Lung (tissue), 12 donors: Measurements from ENCODE around the gene REEP5. TPM values are rescaled to one million over a fixed set of nuclear protein-coding genes. Genes with fewer than 3 reads are reported as not detected.

ENCODE experiments used
- ATAC-seq: fragments of 200-7000 bp; cut with Tn5 transposase; one replicate; pipeline ENCODE4 v1.9.1; 2020; ENCODE audit warnings: moderate number of reproducible peaks; ENCODE audit not compliant: insufficient read depth, low FRiP score
- DNase-seq, 3 donors: peaks; one replicate each; pipeline ENCODE4 v3.0.0-alpha.2; 2013 to 2017
- H3K27ac ChIP-seq, 2 donors: one replicate each; pipeline ENCODE4 v1.5.1; 2013; ENCODE audit warnings: mild to moderate bottlenecking in 2 of 2, moderate library complexity in 2 of 2, control low read depth in 1 of 2, inconsistent platforms in 1 of 2, low read depth in 1 of 2, low read length in 1 of 2
- H3K27me3 ChIP-seq, 3 donors: one replicate each; pipeline ENCODE4 v1.5.1; 2013; ENCODE audit warnings: low read length in 2 of 3; ENCODE audit not compliant: control insufficient read depth in 3 of 3, insufficient read depth in 3 of 3
- H3K36me3 ChIP-seq, 4 donors: one replicate each; pipeline ENCODE4 v1.5.1; 2013; ENCODE audit warnings: low read length in 4 of 4, mild to moderate bottlenecking in 1 of 4, moderate library complexity in 1 of 4; ENCODE audit not compliant: control insufficient read depth in 4 of 4, insufficient read depth in 4 of 4
- H3K4me1 ChIP-seq, 5 donors: one replicate each; pipeline ENCODE4 v1.5.1; 2013; ENCODE audit warnings: low read length in 5 of 5, mild to moderate bottlenecking in 2 of 5, moderate library complexity in 1 of 5; ENCODE audit not compliant: control insufficient read depth in 5 of 5, insufficient read depth in 5 of 5
- H3K4me3 ChIP-seq: one replicate; pipeline ENCODE4 v1.5.1; 2013; ENCODE audit warnings: mild to moderate bottlenecking, control low read depth, moderate library complexity
- H3K9ac ChIP-seq, 2 donors: one replicate each; pipeline ENCODE4 v1.5.1; 2013; ENCODE audit warnings: low read length in 2 of 2, control low read depth in 1 of 2; ENCODE audit not compliant: insufficient read depth in 1 of 2
- H3K9me3 ChIP-seq, 4 donors: one replicate each; pipeline ENCODE4 v1.5.1; 2013; ENCODE audit warnings: low read length in 3 of 4, mild to moderate bottlenecking in 1 of 4, moderate library complexity in 1 of 4; ENCODE audit not compliant: control insufficient read depth in 4 of 4, insufficient read depth in 3 of 4
- CTCF ChIP-seq: IDR thresholded peaks from 2 replicates; pipeline ENCODE4 v1.5.1; 2012; ENCODE audit warnings: mild to moderate bottlenecking; ENCODE audit errors: control extremely low read depth, extremely low read depth
- WGBS, 2 donors: extraction: QIAGEN DNeasy Blood & Tissue Kit; methylation state at CpG; one replicate each; pipeline ENCODE4 v1.1.7; 2013; 5-methylcytosine and 5-hydroxymethylcytosine counted together
- polyA plus RNA-seq, 2 donors: library from polyadenylated mRNA; stranded (reverse); fragments of 200-250 nt; gene quantifications; one replicate each; pipeline ENCODE4 v1.2.1, GENCODE V29; 2013
- total RNA-seq, 2 donors: library from RNA; depleted of rRNA in 1 of 2; stranded (reverse); fragments of >200 nt in 1 of 2; gene quantifications; one replicate each; pipeline ENCODE4 v1.2.1, GENCODE V29; 2014 to 2021
- donor health status: control.
- donor health status: control.
- donor health status: Bipolar disorder and iron deficiency.
- donor health status: healthy.
- donor health status: DM: yes; HTN: yes; CAD: no.

Gene REEP5
- total and polyA plus RNA-seq, 4 donors = 58.9 to 112 (median 69.0) TPM

- Histone ChIP-seq H3K36me3 (peaks cover 10 to 15% (median 12%) of the 10 kb centered on the region in 4 donors), H3K9me3 (no peaks in the 10 kb centered on the region), H3K9ac (no peak overlapping the region), H3K4me3 (no peak overlapping the region), H3K4me1 (peaks cover 0 to 17% (median 9%) of the 10 kb centered on the region in 5 donors), H3K27me3 (no peaks in the 10 kb centered on the region), H3K27ac (no peak overlapping the region)
- TF ChIP-seq CTCF = no peak
- ATAC-seq = no peak
- no peak for DNase-seq
- WGBS, 2 donors = 71 to 88% methylated on average over 4 of the region's 4 CpGs
Measured at GRCh38 chr5:112863549-112863948, 58.5 kb downstream of the REEP5 start.

- Histone ChIP-seq H3K4me1 (peaks cover 0 to 17% (median 9%) of the 10 kb centered on the region in 5 donors), H3K4me3 (peak overlapping the region; percentile 43), H3K9me3 (no peaks in the 10 kb centered on the region), H3K27me3 (no peaks in the 10 kb centered on the region), H3K9ac (peak overlapping the region; percentile 92 to 98), H3K36me3 (peaks cover 3 to 14% (median 11%) of the 10 kb centered on the region in 4 donors), H3K27ac (no peak overlapping the region)
- DNase-seq = peak in 1 of 3 donors; percentile 4
- WGBS, 2 donors = 38 to 63% methylated on average over 9 of the region's 9 CpGs
- no peak for ATAC-seq
- no peak for TF ChIP-seq CTCF
Measured at GRCh38 chr5:112862085-112862484, 59.9 kb downstream of the REEP5 start.

- Histone ChIP-seq H3K4me1 (peaks cover 0 to 17% (median 9%) of the 10 kb centered on the region in 5 donors), H3K36me3 (peaks cover 3 to 14% (median 11%) of the 10 kb centered on the region in 4 donors), H3K27me3 (no peaks in the 10 kb centered on the region), H3K9ac (peak overlapping the region; percentile 92 to 98), H3K9me3 (no peaks in the 10 kb centered on the region), H3K27ac (peak overlapping the region; percentile 84 to 93), H3K4me3 (peak overlapping the region; percentile 99)
- ATAC-seq (no peak), DNase-seq (no peak)
- WGBS, 2 donors = 0 to 1% methylated on average over 8 of the region's 8 CpGs
- no peak for TF ChIP-seq CTCF
Measured at GRCh38 chr5:112861638-112861985, 60.4 kb downstream of the REEP5 start.
